ENCODE measurements around the gene LSM8.
A peak's percentile ranks its signal among the peaks of the same experiment; 100 is the strongest.
"Not testable (repeated sequence)": the region's sequence is repeated elsewhere in the genome, so short reads cannot be mapped to it uniquely, and the experiment has no call there.

The LSM8 gene

DNA sequence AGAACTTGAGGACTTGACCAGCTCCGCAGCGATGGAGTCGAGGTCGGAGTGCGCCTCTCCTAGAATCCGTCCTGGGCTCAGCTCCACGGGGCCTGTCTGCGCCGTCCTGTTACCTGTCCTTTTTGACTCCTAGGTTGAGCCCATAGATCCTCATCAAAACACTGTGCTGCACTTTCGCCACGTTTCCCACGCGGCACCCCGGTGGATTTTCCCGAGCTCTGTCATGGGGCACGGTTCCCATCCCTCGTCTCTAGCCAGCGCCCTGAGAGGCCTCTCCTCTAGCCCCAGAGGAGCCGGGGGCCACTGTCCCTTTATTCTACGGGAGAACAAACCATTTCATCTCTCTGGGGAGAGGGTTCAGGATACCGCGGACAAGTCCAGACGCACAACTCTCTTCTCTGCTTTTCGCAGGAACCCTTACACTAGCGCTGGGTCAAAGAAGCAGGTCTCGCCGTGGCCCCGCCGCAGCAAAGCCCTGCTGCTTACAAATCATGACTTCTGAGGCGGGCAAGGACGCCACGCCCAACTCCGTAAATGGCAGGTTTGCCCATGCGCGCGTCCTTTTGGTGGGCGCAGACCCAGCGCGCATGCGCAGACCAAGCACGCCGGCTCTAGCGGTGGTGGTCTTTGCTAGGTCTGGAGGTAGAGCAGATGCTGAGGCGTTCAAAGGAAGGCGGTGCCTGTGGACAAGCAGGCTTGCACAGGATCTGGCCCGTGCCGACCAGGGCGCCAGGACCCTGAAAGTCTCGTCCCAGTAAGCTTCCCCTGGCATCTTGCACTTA, 30.3 kb downstream of the LSM8 start:
- peak in 5 of 6 experiments; percentile 49 to 61 (median 58) for DNase-seq

DNA sequence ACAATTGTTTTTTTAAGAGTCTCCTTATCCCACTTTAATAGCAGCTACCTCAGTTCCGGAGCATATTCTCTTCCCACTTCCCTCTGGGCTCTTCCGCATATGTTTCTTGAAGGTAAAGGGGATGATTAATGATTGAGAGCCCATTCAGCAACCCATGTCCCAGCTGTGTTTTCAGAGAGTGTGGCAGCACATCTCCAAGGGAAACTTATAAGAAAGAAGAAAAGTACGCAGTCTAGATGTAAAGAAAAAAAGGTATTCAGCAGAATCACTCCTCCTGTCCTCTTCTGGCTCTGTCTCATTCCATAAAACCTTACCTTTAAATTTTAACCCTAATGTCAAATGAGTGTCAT, 30.8 kb downstream of the LSM8 start:
- no peak for DNase-seq

DNA sequence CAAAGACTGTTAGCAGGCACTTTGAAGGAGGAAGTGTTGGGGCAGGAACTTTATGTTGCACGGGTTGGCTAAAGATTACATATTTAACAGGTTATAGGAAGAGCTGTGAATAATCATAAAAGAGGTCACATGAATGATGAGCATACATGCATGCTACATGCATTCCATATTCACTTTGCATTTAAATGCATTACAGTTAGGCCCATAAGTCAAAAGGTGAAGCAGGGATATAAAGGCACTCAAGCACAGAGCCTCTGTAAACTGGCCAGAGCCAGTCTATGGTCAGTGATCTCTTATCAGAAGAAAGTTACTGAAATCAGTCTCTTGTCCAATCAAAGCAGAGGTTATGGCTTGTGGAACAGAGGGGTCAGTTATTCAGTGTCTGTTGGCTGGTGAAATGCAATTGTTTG, 33.3 kb downstream of the LSM8 start:
- no peak for DNase-seq

DNA sequence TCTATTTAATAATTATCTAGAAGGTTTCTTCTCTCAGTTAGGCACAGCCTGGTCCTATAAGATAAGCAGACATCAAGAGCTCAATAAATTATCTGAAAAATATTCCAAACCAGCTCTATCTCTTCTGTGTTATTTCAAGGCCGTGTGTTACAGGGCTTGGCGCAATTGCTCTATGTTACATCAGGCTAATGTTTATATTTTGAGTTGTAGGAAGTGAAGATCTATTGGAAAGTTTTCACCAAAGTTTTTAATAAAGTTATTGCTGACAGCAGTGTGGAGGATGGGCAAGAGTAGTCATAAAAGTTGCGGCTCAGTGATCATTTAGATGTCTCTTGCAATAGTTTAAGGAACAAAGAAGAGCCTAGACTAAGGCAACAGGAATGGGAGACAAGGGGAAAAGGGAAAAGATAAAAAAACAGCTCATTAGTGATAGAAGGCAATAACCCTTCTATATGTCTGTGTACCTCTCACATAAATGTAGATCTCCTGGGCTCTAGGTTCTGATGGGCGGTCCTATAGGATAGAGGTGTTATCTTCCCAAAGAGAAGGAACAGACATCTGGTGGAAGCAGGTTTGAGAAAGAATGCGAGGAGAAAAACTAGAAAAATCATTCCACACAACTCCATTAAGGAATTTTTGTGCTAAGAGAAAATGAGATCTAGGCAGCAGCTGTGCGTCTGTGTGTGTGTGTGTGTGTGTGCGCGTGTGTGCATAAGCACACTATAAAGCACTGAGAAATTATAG, 34.6 kb downstream of the LSM8 start:
- DNase-seq: no peak

DNA sequence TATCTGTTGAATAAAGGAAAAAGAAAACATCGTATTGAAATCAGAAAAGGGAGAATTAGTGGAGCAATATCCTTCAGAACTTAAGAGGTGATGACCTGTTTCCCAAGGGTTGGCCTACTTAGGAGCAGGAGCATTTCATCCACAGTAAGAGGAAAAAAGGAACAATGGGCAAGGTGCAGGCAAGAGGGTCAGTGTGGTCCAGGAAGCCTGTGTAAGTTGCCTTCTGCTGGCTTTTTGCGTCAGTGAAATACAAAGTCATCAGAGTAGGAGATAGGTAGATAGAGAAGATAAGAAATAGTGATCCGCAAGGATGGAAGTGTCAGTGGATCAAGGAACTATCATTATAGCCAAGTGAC, 35.2 kb downstream of the LSM8 start:
- DNase-seq: no peak

DNA sequence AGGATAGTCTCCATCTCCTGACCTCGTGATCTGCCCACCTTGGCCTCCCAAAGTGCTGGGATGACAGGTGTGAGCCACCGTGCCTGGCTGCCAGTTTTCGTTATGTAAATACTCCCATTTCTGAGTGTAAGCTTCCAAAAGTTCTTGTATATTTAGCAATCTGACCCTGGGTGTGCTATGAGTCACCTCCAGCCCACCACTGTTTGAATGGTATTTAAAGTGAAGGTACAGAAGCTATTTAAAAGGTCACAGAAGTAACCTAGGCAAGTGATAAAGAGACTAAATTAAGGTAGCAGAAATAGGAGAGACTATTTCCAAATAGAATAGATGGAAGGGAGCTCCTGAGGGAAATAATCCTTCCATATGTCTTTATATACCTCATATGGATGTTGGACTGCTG, 36.6 kb downstream of the LSM8 start:
- DNase-seq: no peak

DNA sequence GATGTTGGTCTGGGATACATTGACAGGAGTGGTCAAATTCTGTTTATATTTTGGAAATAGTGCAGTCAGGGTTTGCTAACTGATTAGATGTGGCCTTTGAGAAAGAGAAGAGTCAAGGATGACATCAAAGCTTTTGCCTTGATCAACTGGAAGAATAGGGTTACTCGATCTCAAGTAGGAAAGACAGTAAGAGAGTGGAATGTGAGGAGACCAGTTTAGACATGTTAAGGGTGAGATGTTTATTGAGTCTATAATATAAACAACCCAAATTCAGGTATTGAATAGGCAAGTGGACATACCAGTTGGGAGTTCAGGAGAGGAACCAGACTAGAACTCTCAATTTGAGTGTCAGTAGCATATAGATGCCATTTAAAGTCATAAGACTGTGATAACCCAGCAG, 38.6 kb downstream of the LSM8 start:
- no peak for DNase-seq

DNA sequence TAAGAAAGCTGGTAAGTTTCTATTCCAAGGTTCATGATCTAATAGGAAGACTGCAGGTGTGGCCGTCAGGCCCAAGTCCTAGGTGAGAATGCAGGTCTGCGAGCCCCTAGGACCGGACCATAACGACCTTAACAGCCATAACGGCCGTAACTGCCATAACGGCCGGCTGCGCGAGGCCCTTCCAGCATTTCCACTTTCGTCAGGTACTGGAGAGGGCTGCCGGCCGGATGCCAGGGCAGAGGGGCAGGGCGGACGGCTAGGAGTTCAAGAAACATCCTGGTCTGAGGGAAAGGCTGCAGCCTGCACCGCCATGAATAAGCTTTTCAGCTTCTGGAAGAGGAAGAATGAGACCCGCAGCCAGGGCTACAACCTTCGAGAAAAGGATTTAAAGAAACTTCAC, 40.6 kb downstream of the LSM8 start, which contains the start of gene ANKRD7:
ANKRD7 (plus strand) TSS at position 184 of the 400 bp plus-strand sequence; CDS start at position 311, 127 bp downstream.
- no peak for DNase-seq

DNA sequence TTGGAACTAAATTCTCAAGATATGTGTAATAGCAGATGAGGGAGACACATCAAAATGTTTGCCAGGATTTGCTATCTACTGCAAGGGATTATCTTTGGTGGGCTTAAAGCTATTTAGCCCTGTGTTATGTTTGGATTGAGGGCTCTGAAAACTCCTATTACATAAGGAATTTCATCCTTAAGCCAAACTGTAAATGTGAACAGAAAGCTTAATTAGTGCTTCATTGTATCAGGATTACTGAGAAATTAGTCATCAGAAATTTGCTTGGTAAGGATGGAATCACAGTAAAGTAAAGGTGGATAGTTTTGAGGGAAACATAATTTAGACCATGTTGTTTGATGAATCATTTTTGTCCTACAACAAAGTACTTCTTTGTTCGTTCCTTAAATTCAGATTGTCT, 48.9 kb downstream of the LSM8 start:
- DNase-seq: no peak

DNA sequence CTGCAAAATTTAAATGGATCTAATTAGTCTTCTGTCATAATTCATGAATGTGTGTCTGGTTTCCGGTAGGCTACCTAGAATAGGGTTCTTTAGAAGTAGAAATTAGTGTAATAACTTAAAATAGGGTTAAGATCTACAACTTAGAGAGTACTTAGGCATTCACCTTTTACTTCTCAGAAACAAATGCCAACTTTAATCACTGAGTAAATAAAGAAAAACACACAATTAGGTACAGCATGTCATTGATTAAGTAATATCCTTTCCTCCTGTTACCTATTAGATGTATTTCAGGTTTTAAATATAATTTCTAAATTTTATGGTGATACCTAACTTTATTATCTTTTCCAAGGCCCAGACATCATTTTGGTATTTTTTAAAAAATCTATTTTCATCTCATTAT, 49.8 kb downstream of the LSM8 start:
- DNase-seq: no peak

DNA sequence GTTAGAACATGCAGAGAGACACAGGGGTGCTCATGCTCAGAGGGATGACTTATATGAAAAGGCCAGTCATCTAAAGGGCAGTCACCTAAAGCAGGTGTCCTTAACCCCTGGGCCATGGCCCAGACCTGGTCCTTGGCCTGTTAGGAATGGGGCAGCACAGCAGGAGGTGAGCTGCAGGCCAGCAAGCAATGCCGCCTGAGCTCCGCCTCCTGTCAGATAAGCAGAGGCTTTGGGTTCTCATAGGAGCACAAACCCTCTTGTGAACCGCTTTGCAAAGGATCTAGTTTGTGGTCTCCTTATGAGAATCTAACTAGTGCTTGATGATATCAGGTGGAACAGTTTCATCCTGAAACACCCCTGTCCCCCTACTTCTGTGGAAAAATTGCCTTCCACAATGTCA, 55.0 kb downstream of the LSM8 start:
- no peak for DNase-seq

DNA sequence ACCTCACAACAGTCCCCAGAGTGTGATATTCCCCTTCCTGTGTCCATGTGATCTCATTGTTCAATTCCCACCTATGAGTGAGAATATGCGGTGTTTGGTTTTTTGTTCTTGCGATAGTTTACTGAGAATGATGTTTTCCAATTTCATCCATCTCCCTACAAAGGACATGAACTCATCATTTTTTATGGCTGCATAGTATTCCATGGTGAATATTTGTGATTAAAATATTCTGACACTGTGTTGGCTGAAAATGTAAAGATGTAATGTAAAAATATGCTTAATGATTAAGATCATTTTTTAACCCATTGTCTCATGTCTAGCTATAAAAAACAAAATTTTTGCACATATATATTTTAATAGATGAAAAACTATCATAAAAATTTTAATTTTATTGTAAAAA, 56.4 kb downstream of the LSM8 start:
- DNase-seq: not testable (repeated sequence)

Data from stimulated activated naive CD4-positive, alpha-beta T cell (primary cell).